HG02840 (cell line): Measurements from ENCODE around the gene NADK.

Experiments used
- ATAC-seq: cut with Tn5 transposase; IDR thresholded peaks from one replicate; pipeline ENCODE4 v1.9.1; 2021; ENCODE audit warnings: mild to moderate bottlenecking, moderate library complexity, moderate number of reproducible peaks; ENCODE audit not compliant: unreplicated experiment, low FRiP score

The NADK gene

GRCh38 chr1:1786836-1787605 is 8.8 kb upstream of the NADK start:
- ATAC-seq = no peak

GRCh38 chr1:1785666-1786065 is 7.4 kb upstream of the NADK start:
- ATAC-seq = no peak

- no peak for ATAC-seq
These were observed 6.7 kb upstream of the NADK start for GRCh38 chr1:1784933-1785332.

- no peak for ATAC-seq
These were observed 5.0 kb upstream of the NADK start for GRCh38 chr1:1783320-1783719.

GRCh38 chr1:1782399-1783221 is 4.3 kb upstream of the NADK start:
- no peak for ATAC-seq

GRCh38 chr1:1781526-1781903 is 3.2 kb upstream of the NADK start:
- no peak for ATAC-seq

- ATAC-seq = no peak
These were observed 2.6 kb upstream of the NADK start for GRCh38 chr1:1780598-1781525.

GRCh38 chr1:1779691-1780597 is 1.7 kb upstream of the NADK start:
- no peak for ATAC-seq

- ATAC-seq = no peak
These were observed 1.0 kb upstream of the NADK start for GRCh38 chr1:1779320-1779675.

- ATAC-seq = peak; percentile 70
These were observed 521 bp upstream of the NADK start for GRCh38 chr1:1778663-1779319.

GRCh38 chr1:1777583-1777899 is 729 bp downstream of the NADK start:
- ATAC-seq = no peak

- ATAC-seq = no peak
These were observed 1.3 kb downstream of the NADK start for GRCh38 chr1:1776672-1777582.

GRCh38 chr1:1775327-1776226 is 2.7 kb downstream of the NADK start:
- ATAC-seq = no peak

GRCh38 chr1:1773874-1774273 is 4.4 kb downstream of the NADK start:
- no peak for ATAC-seq

- no peak for ATAC-seq
These were observed 7.2 kb downstream of the NADK start for GRCh38 chr1:1771096-1771495.

GRCh38 chr1:1770102-1770501 is 8.2 kb downstream of the NADK start:
- ATAC-seq = no peak

- no peak for ATAC-seq
These were observed 9.8 kb downstream of the NADK start for GRCh38 chr1:1768249-1768992.
